Liver (tissue), 3 donors: ENCODE measurements around the gene ITGB2.

Experiments
- CTCF ChIP-seq: fragments of 150-350 bp; IDR thresholded peaks from 2 replicates; pipeline ENCODE4 v1.5.1; 2017; ENCODE audit warnings: improper control_type of control experiment, low read depth, low read length; ENCODE audit not compliant: missing input control
- TAF1 ChIP-seq: conservative IDR thresholded peaks from 2 replicates; pipeline ENCODE4 v1.6.1; 2016; ENCODE audit warnings: antibody characterized with exemption, mild to moderate bottlenecking
- YY1 ChIP-seq: IDR thresholded peaks from 2 replicates; pipeline ENCODE4 v1.6.1; 2016; ENCODE audit warnings: antibody characterized with exemption, mild to moderate bottlenecking
- donor health status: healthy.
- donor health status: healthy.

GRCh38 chr21:44941567-44941966 is 20.9 kb upstream of the ITGB2 start:
- no peak for TF ChIP-seq CTCF
- TF ChIP-seq YY1 = no peak
- TF ChIP-seq TAF1 = no peak
